ENCODE data around the gene PHRF1.

PHRF1 gene, protein sequence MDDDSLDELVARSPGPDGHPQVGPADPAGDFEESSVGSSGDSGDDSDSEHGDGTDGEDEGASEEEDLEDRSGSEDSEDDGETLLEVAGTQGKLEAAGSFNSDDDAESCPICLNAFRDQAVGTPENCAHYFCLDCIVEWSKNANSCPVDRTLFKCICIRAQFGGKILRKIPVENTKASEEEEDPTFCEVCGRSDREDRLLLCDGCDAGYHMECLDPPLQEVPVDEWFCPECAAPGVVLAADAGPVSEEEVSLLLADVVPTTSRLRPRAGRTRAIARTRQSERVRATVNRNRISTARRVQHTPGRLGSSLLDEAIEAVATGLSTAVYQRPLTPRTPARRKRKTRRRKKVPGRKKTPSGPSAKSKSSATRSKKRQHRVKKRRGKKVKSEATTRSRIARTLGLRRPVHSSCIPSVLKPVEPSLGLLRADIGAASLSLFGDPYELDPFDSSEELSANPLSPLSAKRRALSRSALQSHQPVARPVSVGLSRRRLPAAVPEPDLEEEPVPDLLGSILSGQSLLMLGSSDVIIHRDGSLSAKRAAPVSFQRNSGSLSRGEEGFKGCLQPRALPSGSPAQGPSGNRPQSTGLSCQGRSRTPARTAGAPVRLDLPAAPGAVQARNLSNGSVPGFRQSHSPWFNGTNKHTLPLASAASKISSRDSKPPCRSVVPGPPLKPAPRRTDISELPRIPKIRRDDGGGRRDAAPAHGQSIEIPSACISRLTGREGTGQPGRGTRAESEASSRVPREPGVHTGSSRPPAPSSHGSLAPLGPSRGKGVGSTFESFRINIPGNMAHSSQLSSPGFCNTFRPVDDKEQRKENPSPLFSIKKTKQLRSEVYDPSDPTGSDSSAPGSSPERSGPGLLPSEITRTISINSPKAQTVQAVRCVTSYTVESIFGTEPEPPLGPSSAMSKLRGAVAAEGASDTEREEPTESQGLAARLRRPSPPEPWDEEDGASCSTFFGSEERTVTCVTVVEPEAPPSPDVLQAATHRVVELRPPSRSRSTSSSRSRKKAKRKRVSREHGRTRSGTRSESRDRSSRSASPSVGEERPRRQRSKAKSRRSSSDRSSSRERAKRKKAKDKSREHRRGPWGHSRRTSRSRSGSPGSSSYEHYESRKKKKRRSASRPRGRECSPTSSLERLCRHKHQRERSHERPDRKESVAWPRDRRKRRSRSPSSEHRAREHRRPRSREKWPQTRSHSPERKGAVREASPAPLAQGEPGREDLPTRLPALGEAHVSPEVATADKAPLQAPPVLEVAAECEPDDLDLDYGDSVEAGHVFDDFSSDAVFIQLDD (N-terminal part only)

DNA sequence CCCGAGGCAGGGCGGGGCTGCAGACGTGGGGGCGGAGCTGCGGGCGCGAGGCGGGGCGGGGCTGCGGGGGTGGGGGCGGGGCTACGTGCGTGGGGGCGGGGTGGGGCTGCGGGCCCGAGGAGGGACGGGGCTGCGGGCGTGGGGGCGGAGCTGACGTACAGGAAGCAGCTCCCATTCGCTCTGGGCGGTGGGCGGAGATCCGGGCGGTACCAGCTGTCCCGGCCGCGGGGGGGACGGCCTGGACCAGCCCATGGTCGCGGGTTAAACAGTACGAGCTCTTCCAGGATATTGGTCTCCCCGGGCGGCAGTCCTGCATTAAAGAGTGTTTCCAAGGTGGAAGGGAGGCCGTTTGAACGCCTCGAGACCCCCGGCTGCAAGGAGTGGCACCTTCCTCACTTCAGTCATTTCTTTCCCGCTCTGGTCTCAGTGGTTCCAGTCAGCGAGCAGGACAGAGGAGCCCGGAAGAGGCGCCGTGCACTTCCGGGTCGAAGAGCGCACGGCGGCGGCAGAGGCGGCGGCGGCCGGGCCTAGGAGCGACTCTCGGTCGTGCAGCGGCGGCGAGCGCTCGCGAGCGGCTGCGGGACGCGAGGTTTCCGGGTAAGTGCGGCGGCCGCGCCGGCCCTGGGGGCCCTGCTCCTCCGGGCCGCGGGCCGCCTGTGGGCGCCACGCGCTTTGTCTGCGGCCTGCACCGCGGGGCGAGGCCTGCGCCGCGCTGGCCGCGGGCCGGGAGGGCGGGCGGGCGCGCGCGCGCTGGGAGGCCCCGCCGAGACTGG lies at the start of gene PHRF1:
Gene PHRF1 (plus strand): TSS at position 475 of the 773 bp plus-strand sequence. CDS start 5,043 bp downstream, outside the sequence.
- H3K9ac ChIP-seq (ENCODE audit: low read length) = peak within 1 kb of the TSS; percentile 100
- peak within 1 kb of the TSS; percentile 100 for H3K4me2 ChIP-seq (ENCODE audit: low read depth, low read length)
- 0 out of 2 replicates have a peak, but pooled peaks cover 8% of the 10 kb centered on the region for H3K27me3 ChIP-seq (replicated peaks; ENCODE audit: insufficient read depth, low read length)
- peak; percentile 94 for DNase-seq
- H3K4me1 ChIP-seq (ENCODE audit: low read length) = peaks cover 16% of the 10 kb centered on the region
- H4K20me1 ChIP-seq (ENCODE audit: insufficient read depth, low read length) = peaks cover 38% of the 10 kb centered on the region
- H3F3A ChIP-seq (ENCODE audit: insufficient read depth, low read length) = no peaks in the 10 kb centered on the region
- TF ChIP-seq EZH2 (optimal IDR thresholded peaks at IDR 0.05; ENCODE audit: low read depth, low read length) = no peak
- TF ChIP-seq, protein P1, sequence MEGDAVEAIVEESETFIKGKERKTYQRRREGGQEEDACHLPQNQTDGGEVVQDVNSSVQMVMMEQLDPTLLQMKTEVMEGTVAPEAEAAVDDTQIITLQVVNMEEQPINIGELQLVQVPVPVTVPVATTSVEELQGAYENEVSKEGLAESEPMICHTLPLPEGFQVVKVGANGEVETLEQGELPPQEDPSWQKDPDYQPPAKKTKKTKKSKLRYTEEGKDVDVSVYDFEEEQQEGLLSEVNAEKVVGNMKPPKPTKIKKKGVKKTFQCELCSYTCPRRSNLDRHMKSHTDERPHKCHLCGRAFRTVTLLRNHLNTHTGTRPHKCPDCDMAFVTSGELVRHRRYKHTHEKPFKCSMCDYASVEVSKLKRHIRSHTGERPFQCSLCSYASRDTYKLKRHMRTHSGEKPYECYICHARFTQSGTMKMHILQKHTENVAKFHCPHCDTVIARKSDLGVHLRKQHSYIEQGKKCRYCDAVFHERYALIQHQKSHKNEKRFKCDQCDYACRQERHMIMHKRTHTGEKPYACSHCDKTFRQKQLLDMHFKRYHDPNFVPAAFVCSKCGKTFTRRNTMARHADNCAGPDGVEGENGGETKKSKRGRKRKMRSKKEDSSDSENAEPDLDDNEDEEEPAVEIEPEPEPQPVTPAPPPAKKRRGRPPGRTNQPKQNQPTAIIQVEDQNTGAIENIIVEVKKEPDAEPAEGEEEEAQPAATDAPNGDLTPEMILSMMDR (IDR thresholded peaks at IDR 0.05; ENCODE audit: low read length) = no peak
- no peak for TF ChIP-seq EZH2phosphoT487 (IDR thresholded peaks at IDR 0.05; ENCODE audit: low read length)
- no peaks in the 10 kb centered on the region for H3K9me2 ChIP-seq (replicated peaks; ENCODE audit: insufficient read depth, low read length)
- no peaks in the 10 kb centered on the region for H3K9me3 ChIP-seq (replicated peaks; ENCODE audit: insufficient read depth, low read length)
- H2AFZ ChIP-seq (ENCODE audit: low read length) = peak within 1 kb of the TSS; percentile 97
- peak within 1 kb of the TSS; percentile 91 for H3K27ac ChIP-seq (ENCODE audit: low read length)
- peaks cover 46% of the 10 kb centered on the region for H3K79me2 ChIP-seq (ENCODE audit: low read length)
- H3K36me3 ChIP-seq (replicated peaks; ENCODE audit: insufficient read depth, low read length) = no peaks in the 10 kb centered on the region
- H3K4me3 ChIP-seq (ENCODE audit: low read length) = peak within 1 kb of the TSS; percentile 92

DNA sequence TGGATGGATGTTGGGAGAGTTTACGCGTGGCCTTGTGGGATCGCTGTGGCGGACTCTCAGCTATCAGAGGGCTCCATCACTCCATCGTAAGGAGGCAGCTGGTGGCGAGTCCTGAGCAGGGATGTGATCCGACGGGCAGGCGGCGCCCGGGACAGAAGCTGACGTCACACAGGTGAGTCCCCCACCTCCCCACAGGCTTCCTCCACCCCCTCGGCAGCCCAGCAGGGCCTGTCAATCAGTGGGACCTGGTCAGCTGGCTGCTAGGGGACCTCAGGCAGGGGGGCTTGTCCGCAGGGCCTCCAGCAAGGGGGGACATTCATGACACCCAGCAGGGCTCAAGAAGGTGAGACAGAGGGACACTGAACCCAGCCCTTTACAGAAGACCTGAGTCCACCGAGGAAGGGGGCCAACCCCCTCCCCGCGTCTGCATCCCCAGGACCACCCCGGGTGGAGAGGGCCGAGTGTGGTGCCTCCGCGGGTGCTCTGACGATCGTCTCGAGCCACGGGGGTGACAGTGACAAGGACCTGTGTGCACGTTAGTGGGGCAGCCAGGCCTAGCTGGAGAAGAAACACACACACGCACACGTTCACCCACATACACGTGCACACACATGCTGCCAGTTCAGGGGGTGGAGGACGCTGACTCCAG lies 48.0 kb upstream of the PHRF1 start:
- no peaks in the 10 kb centered on the region for H3K9me2 ChIP-seq (replicated peaks; ENCODE audit: insufficient read depth, low read length)
- no peak overlapping the region for H3K9ac ChIP-seq (ENCODE audit: low read length)
- no peaks in the 10 kb centered on the region for H3F3A ChIP-seq (ENCODE audit: insufficient read depth, low read length)
- H3K79me2 ChIP-seq (ENCODE audit: low read length) = peaks cover under 1% of the 10 kb centered on the region; the same call in 1 of the 2 replicates
- no peaks in the 10 kb centered on the region for H3K9me3 ChIP-seq (replicated peaks; ENCODE audit: insufficient read depth, low read length)
- no peaks in the 10 kb centered on the region for H4K20me1 ChIP-seq (ENCODE audit: insufficient read depth, low read length)
- no peaks in the 10 kb centered on the region for H3K36me3 ChIP-seq (replicated peaks; ENCODE audit: insufficient read depth, low read length)
- H3K27ac ChIP-seq (ENCODE audit: low read length) = no peak overlapping the region
- TF ChIP-seq, protein P1 (IDR thresholded peaks at IDR 0.05; ENCODE audit: low read length) = no peak
- no peak for TF ChIP-seq EZH2phosphoT487 (IDR thresholded peaks at IDR 0.05; ENCODE audit: low read length)
- TF ChIP-seq EZH2 (optimal IDR thresholded peaks at IDR 0.05; ENCODE audit: low read depth, low read length) = no peak
- H3K27me3 ChIP-seq (replicated peaks; ENCODE audit: insufficient read depth, low read length) = peaks cover 5% of the 10 kb centered on the region; the same call in 1 of the 2 replicates
- no peaks in the 10 kb centered on the region for H3K4me1 ChIP-seq (ENCODE audit: low read length)
- no peak overlapping the region for H2AFZ ChIP-seq (ENCODE audit: low read length)
- no peak overlapping the region for H3K4me3 ChIP-seq (ENCODE audit: low read length)
- no peak overlapping the region for H3K4me2 ChIP-seq (ENCODE audit: low read depth, low read length)
- no peak for DNase-seq
